ENCODE measurements around the gene ACR. TPM values are rescaled to one million over a fixed set of nuclear protein-coding genes. Genes with fewer than 3 reads are reported as not detected.

ACR gene
- not detected in 2 replicates for total RNA-seq (2014; rRNA removed; shearing (Covaris generic))

- H3K4me1 ChIP-seq, result no peaks in the 10 kb centered on the region
- no peaks in the 10 kb centered on the region for H3K36me3 ChIP-seq
- H3K4me3 ChIP-seq, result no peak within 1 kb of the TSS
- no peak for DNase-seq
- peaks cover 37% of the 10 kb centered on the region for H3K27me3 ChIP-seq
- H3K27ac ChIP-seq, result no peak within 1 kb of the TSS
- H3K9me3 ChIP-seq (replicated peaks), result no peaks in the 10 kb centered on the region
Measured at GRCh38 chr22:50737728-50738648, at the start of gene ACR. Gene ACR, plus strand, starts transcription at chr22:50738204. Its CDS starts 32 bp downstream, at chr22:50738236.

DNA sequence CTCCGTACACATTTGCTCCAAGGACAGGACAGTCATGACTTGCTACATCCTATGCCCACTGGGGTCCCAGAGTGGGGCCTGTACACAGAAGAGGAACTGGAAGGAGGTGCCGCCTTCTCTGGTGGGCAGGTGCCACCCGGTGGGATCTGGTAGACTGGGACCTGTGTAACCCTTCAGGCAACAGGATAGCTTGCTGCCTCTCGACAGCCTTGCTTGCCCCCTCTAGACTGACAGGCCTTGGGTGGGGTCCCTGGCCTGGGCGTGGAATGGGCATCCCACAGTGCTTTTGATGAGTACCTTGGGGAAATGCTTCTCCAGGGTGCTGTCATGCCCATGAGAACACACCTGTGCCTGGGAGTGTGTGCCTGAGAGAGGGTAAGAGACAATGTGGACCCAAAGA lies 49.6 kb upstream of the ACR start:
- Histone ChIP-seq H3K9me3 (replicated peaks) (no peaks in the 10 kb centered on the region), H3K36me3 (no peaks in the 10 kb centered on the region), H3K4me1 (no peaks in the 10 kb centered on the region), H3K4me3 (no peak overlapping the region), H3K27ac (no peak overlapping the region), H3K27me3 (no peaks in the 10 kb centered on the region)
- DNase-seq, result no peak

DNA sequence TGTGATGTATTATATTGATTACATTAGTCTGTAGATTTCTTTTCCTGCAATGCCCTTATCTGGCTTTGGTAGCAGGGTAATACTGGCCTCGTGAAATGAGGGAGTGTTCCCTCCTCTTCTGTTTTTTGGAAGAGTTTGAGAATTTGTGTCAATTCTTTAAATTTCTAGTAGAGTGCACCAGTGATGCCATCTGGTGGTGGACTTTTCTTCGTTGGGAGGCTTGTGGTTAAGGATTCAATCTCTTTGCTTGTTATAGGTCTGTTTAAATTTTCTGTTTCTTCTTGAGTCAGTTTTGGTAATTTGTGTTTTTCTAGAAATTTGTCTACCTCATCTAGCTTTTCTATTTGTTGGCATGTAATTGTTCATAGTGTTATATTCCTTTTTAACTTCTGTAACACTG lies 46.5 kb upstream of the ACR start:
- no peaks in the 10 kb centered on the region for H3K36me3 ChIP-seq
- no peaks in the 10 kb centered on the region for H3K27me3 ChIP-seq

DNA sequence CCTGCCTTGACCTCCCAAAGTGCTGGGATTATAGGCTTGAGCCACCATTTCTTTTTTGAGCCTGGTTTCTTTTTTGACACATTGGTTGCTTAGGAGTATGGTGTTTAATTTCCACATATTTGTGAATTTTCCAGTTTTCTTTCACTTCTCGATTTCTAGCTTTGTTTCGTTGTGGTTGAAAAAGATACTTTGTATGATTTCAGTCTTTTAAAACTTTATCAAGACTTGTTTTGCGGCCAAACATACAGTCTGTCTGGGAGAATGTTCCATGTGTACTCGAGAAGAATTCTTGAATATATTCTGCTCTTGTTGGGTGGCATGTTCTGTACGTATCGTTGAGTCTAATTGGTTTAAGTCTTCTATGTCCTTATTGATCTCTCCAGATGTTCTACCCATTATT lies 44.5 kb upstream of the ACR start:
- Histone ChIP-seq H3K4me3 (no peak overlapping the region), H3K4me1 (no peaks in the 10 kb centered on the region), H3K27me3 (no peaks in the 10 kb centered on the region), H3K36me3 (no peaks in the 10 kb centered on the region), H3K27ac (no peak overlapping the region), H3K9me3 (replicated peaks) (no peaks in the 10 kb centered on the region)
- no peak for DNase-seq

More for the DNA sequence above, 46.5 kb upstream of the ACR start:
- peak; percentile 4 to 40 for DNase-seq
- H3K9me3 ChIP-seq (replicated peaks), result no peaks in the 10 kb centered on the region
- H3K27ac ChIP-seq, result no peak overlapping the region
- no peak overlapping the region for H3K4me3 ChIP-seq
- no peaks in the 10 kb centered on the region for H3K4me1 ChIP-seq

DNA sequence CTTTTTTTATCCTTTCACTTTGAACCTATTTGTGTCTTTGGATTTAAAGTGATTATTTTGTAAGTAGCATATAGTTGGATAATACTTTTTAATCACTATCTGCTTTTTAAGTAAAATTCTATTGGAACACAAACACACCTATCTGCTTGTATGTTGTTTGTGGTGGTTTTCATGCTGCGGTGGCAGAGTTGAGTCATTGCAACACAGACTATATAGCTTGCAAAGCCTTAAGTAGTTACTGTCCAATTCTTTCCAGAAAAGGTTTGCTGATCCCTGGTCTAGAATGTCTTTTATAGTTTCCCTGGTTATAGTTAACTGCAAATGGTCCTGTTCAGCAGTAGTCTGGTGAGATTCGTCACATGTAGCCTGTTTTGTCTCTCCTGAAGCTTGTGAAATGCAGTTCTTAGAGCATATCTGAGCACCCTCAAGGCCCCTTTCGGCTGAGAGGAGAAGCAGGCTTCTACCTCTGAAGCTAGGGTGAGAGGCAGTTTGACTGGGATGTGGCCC lies 43.9 kb upstream of the ACR start:
- Histone ChIP-seq H3K36me3 (no peaks in the 10 kb centered on the region), H3K4me3 (no peak overlapping the region), H3K4me1 (no peaks in the 10 kb centered on the region), H3K27ac (no peak overlapping the region), H3K9me3 (replicated peaks) (no peaks in the 10 kb centered on the region), H3K27me3 (0 out of 2 replicates have a peak, but pooled peaks cover 3% of the 10 kb centered on the region)
- DNase-seq, result no peak

DNA sequence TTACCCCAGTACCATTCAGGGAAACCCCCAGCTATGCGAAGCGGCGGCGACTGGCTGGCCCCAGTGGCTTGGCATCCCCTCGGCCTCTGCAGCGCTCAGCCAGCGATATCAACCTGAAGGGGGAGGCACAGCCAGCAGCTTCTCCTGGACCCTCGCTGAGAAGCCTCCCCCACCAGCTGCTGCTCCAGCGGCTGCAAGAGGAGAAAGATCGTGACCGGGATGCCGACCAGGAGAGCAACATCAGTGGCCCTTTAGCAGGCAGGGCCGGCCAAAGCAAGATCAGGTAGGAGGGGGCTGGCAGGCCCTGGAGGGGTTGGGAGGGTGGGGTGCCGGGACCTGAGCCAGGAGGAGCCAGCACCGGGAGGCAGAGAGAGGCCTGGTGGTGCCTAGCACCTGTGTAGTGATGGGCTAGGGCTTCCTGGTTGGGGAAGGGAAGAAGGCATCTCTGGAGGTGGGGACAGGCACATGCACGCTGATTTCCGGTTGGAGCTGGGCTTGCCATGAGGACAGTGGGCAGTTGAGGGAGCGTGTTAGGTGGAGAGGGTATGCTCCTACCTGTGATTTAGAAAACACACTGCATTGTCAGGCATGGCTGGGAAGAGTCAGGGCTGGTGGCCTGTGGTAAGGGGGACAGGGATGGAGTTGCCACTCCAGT lies 43.1 kb upstream of the ACR start:
- no peak overlapping the region for H3K4me3 ChIP-seq
- no peaks in the 10 kb centered on the region for H3K9me3 ChIP-seq (replicated peaks)

GRCh38 chr22:50695421-50696250 lies 42.4 kb upstream of the ACR start:
- Histone ChIP-seq H3K27me3 (peaks cover 13% of the 10 kb centered on the region; the same call in 1 of the 2 replicates), H3K4me1 (no peaks in the 10 kb centered on the region), H3K4me3 (no peak overlapping the region), H3K9me3 (replicated peaks) (no peaks in the 10 kb centered on the region), H3K36me3 (no peaks in the 10 kb centered on the region), H3K27ac (no peak overlapping the region)
- DNase-seq, result no peak

More for the DNA sequence above, 43.1 kb upstream of the ACR start:
- H3K27me3 ChIP-seq, result peaks cover 5% of the 10 kb centered on the region; the same call in 1 of the 2 replicates
- no peaks in the 10 kb centered on the region for H3K4me1 ChIP-seq
- no peak for DNase-seq
- H3K36me3 ChIP-seq, result no peaks in the 10 kb centered on the region
- no peak overlapping the region for H3K27ac ChIP-seq

GRCh38 chr22:50696251-50696798 lies 41.7 kb upstream of the ACR start:
- peaks cover 13% of the 10 kb centered on the region; the same call in 1 of the 2 replicates for H3K27me3 ChIP-seq
- H3K36me3 ChIP-seq, result no peaks in the 10 kb centered on the region
- no peak for DNase-seq
- no peaks in the 10 kb centered on the region for H3K9me3 ChIP-seq (replicated peaks)
- no peak overlapping the region for H3K27ac ChIP-seq
- H3K4me1 ChIP-seq, result no peaks in the 10 kb centered on the region
- H3K4me3 ChIP-seq, result no peak overlapping the region

- Histone ChIP-seq H3K27ac (no peak overlapping the region), H3K36me3 (no peaks in the 10 kb centered on the region), H3K9me3 (replicated peaks) (no peaks in the 10 kb centered on the region), H3K4me3 (no peak overlapping the region), H3K27me3 (peaks cover 13% of the 10 kb centered on the region; the same call in 1 of the 2 replicates), H3K4me1 (no peaks in the 10 kb centered on the region)
- no peak for DNase-seq
Measured at GRCh38 chr22:50696799-50697561, 41.0 kb upstream of the ACR start.

DNA sequence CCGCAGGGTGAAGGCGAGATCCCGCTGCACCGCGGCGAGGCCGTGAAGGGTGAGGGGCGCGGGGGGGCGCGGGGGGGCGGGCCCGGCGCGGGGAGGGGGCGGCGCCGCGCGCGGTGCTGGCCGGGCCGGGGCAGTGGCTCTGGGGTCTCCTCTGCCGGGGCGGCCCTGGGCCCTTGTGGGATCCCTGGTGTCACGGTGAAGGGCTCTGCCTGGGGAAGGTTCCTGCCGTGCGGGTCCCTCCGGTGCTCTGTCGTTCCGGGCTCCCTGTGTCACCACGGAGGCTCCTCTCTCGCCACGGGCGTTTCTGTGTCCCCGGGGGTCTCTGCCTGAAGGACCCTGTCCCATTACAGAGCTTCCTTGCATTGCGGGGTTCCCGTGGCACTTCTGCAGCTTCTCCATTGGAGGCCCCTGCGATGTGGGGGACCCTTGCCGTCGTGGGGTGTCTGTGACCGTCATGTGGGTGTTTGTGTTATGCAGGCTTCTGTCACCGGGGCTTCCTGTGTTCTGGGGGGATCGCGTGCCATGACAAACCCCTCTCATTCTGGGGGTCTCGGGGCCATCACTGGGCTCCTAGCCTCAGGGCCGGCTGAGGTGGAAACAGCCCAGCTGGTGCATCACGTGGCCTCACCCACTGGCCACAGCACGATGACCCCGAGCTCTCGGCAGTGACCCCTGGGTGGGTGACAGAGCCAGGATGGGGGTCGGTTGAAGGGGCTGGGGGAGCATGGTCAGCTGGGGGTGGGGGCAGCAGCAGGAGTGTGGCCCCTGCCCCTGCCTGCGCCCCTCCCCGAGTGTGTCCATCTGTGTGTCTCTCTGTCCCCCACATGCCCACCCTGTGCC lies 40.1 kb upstream of the ACR start:
- Histone ChIP-seq H3K36me3 (no peaks in the 10 kb centered on the region), H3K27me3 (peaks cover 13% of the 10 kb centered on the region; the same call in 1 of the 2 replicates), H3K27ac (no peak overlapping the region), H3K4me1 (no peaks in the 10 kb centered on the region), H3K4me3 (no peak overlapping the region), H3K9me3 (replicated peaks) (no peaks in the 10 kb centered on the region)
- DNase-seq, result no peak

DNA sequence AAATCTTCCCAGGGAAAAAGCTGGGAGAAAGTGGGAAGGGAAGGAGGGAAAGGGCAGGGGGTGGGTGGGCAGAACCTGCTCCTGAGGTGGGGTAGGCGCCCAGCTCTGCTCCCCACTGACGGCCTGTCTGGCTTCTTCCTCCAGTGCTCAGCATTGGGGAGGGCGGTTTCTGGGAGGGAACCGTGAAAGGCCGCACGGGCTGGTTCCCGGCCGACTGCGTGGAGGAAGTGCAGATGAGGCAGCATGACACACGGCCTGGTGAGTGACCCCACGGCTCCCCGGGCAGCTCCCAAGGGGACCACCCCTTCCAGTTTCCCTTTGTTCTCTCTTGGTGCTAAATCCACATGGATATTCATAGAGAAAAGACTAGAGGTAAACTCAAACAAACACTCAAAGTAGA lies 39.5 kb upstream of the ACR start:
- Histone ChIP-seq H3K27me3 (peaks cover 13% of the 10 kb centered on the region; the same call in 1 of the 2 replicates), H3K36me3 (no peaks in the 10 kb centered on the region), H3K9me3 (replicated peaks) (no peaks in the 10 kb centered on the region), H3K27ac (no peak overlapping the region), H3K4me3 (no peak overlapping the region), H3K4me1 (no peaks in the 10 kb centered on the region)
- DNase-seq, result no peak

DNA sequence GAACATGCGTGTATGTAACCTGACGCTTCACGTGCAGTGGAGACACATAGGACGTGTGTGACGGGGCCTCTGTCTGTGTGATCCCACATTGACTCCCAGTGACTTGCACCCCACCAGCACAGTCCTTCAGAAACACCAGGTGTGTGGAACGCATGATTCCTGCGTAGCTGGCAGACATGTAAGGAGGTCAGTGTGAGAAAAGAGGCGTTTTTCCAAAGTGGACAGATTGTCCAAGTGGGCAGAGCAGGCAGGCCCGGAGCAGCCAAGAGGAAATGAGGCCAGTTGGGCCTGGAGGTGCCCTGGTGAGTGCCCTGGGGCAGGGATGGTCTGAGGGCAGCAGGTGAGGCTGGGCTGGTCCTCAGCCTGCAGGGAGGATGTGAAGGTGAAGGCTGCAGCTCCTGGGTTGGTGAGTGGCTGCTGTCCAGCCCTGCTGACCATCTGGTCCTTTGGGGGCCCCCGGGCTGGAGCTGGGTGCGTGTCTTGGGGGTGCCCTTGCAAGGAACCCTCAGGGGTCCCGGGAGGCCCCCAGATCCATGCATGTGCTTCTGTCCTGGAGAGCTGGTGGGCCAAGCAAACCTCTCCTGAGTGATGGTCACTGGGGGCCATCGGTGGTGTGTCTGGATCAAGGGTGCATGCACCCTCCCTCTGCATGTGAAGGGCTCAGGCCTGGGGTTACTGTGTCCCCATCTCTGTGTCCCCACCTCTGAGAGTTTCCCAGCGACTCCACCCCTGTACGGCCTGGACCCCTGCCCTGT lies 38.8 kb upstream of the ACR start:
- Histone ChIP-seq H3K4me3 (no peak overlapping the region), H3K27ac (no peak overlapping the region), H3K4me1 (no peaks in the 10 kb centered on the region), H3K27me3 (peaks cover 13% of the 10 kb centered on the region; the same call in 1 of the 2 replicates), H3K36me3 (no peaks in the 10 kb centered on the region), H3K9me3 (replicated peaks) (no peaks in the 10 kb centered on the region)
- DNase-seq, result no peak

All from SJCRH30 (cell line).